ENCODE data around the gene IGF1R.
A peak's percentile ranks its signal among the peaks of the same experiment; 100 is the strongest.

Gene IGF1R

GRCh38 chr15:98753726-98754656 lies 105.7 kb downstream of the IGF1R start:
- DNase-seq, result no peak

GRCh38 chr15:98754657-98755022 lies 106.3 kb downstream of the IGF1R start:
- no peak for DNase-seq

GRCh38 chr15:98755138-98755537 lies 106.8 kb downstream of the IGF1R start:
- no peak for DNase-seq

GRCh38 chr15:98755781-98756180 lies 107.4 kb downstream of the IGF1R start:
- DNase-seq, result no peak

- no peak for DNase-seq
Measured at GRCh38 chr15:98758224-98758623, 109.9 kb downstream of the IGF1R start.

- no peak for DNase-seq
Measured at GRCh38 chr15:98759277-98759676, 110.9 kb downstream of the IGF1R start.

- no peak for DNase-seq
Measured at GRCh38 chr15:98760112-98760826, 111.9 kb downstream of the IGF1R start.

GRCh38 chr15:98760975-98761374 lies 112.6 kb downstream of the IGF1R start:
- DNase-seq, result no peak

- DNase-seq, result no peak
Measured at GRCh38 chr15:98763179-98763578, 114.8 kb downstream of the IGF1R start.

GRCh38 chr15:98764291-98764690 lies 116.0 kb downstream of the IGF1R start:
- DNase-seq, result no peak

- DNase-seq, result no peak
Measured at GRCh38 chr15:98765610-98766009, 117.3 kb downstream of the IGF1R start.

GRCh38 chr15:98767692-98768091 lies 119.4 kb downstream of the IGF1R start:
- DNase-seq, result no peak

- no peak for DNase-seq
Measured at GRCh38 chr15:98769867-98770266, 121.5 kb downstream of the IGF1R start.

GRCh38 chr15:98770984-98771383 lies 122.6 kb downstream of the IGF1R start:
- no peak for DNase-seq

- DNase-seq, result no peak
Measured at GRCh38 chr15:98771541-98771940, 123.2 kb downstream of the IGF1R start.

- DNase-seq, result no peak
Measured at GRCh38 chr15:98772895-98773294, 124.6 kb downstream of the IGF1R start.

GRCh38 chr15:98773616-98774015 lies 125.3 kb downstream of the IGF1R start:
- no peak for DNase-seq

- no peak for DNase-seq
Measured at GRCh38 chr15:98774756-98775497, 126.6 kb downstream of the IGF1R start.

GRCh38 chr15:98775498-98776230 lies 127.3 kb downstream of the IGF1R start:
- no peak for DNase-seq

GRCh38 chr15:98776607-98777281 lies 128.4 kb downstream of the IGF1R start:
- DNase-seq, result peak; percentile 71

- DNase-seq, result no peak
Measured at GRCh38 chr15:98777426-98777825, 129.1 kb downstream of the IGF1R start.
